Measurements from ENCODE around the gene SALL2.
"Not testable (repeated sequence)": the region's sequence is repeated elsewhere in the genome, so short reads cannot be mapped to it uniquely, and the experiment has no call there.

SALL2 gene

GRCh38 chr14:21556378-21557083 lies 30.4 kb upstream of the SALL2 start:
- CTCF ChIA-PET, result interaction anchor here (0.8 to 4.7 kb wide), 18 partner anchors 10 to 1704 kb away, joined by 3 to 70 read pairs (median 3); partner anchors contain the start of genes RAB2B, SALL2 and TOX4
- TF ChIP-seq CTCF (IDR thresholded peaks at IDR 0.05; ENCODE audit: insufficient read depth, low read length, missing control alignments), result no peak
- H3K4me3 ChIP-seq (ENCODE audit: low read depth, low read length), result no peak overlapping the region
- POLR2A ChIA-PET, result interaction anchor here (0.6 kb wide), 1 partner anchor 542 kb away, joined by 4 read pairs; no protein-coding TSS in a partner anchor
- DNase-seq (ENCODE audit: low read depth, low spot score), result no peak

GRCh38 chr14:21553266-21553665 lies 27.1 kb upstream of the SALL2 start:
- TF ChIP-seq CTCF (IDR thresholded peaks at IDR 0.05; ENCODE audit: insufficient read depth, low read length, missing control alignments), result no peak

GRCh38 chr14:21544588-21544987 lies 18.4 kb upstream of the SALL2 start:
- H3K4me3 ChIP-seq (ENCODE audit: low read depth, low read length); CTCF ChIA-PET; POLR2A ChIA-PET; DNase-seq (ENCODE audit: low read depth, low spot score): not testable (repeated sequence)

More at GRCh38 chr14:21553266-21553665, 27.1 kb upstream of the SALL2 start:
- POLR2A ChIA-PET, result no interaction called here
- no peak for DNase-seq (ENCODE audit: low read depth, low spot score)
- no peak overlapping the region for H3K4me3 ChIP-seq (ENCODE audit: low read depth, low read length)
- CTCF ChIA-PET, result interaction anchor here (1.8 kb wide), 1 partner anchor 55 kb away, joined by 12 read pairs; no protein-coding TSS in a partner anchor

- no peak for TF ChIP-seq CTCF (IDR thresholded peaks at IDR 0.05; ENCODE audit: insufficient read depth, low read length, missing control alignments)
- POLR2A ChIA-PET, result no interaction called here
- CTCF ChIA-PET, result no interaction called here
- H3K4me3 ChIP-seq (ENCODE audit: low read depth, low read length), result no peak overlapping the region
- DNase-seq (ENCODE audit: low read depth, low spot score), result no peak
These were observed 17.8 kb upstream of the SALL2 start for GRCh38 chr14:21543963-21544362.

- ChIA-PET CTCF (interaction anchor here (1.0 kb wide), 1 partner anchor 45 kb away, joined by 3 read pairs; no protein-coding TSS in a partner anchor), POLR2A (no interaction called here)
- no peak for TF ChIP-seq CTCF (IDR thresholded peaks at IDR 0.05; ENCODE audit: insufficient read depth, low read length, missing control alignments)
- H3K4me3 ChIP-seq (ENCODE audit: low read depth, low read length), result no peak overlapping the region
- no peak for DNase-seq (ENCODE audit: low read depth, low spot score)
These were observed 17.4 kb upstream of the SALL2 start for GRCh38 chr14:21543521-21543960.

- no peak for TF ChIP-seq CTCF (IDR thresholded peaks at IDR 0.05; ENCODE audit: insufficient read depth, low read length, missing control alignments)
- no peak for DNase-seq (ENCODE audit: low read depth, low spot score)
- POLR2A ChIA-PET, result no interaction called here
- no peak overlapping the region for H3K4me3 ChIP-seq (ENCODE audit: low read depth, low read length)
- CTCF ChIA-PET, result interaction anchor here (1.6 kb wide), 1 partner anchor 16 kb away, joined by 5 read pairs; no protein-coding TSS in a partner anchor
These were observed 15.4 kb upstream of the SALL2 start for GRCh38 chr14:21541413-21542074.

All from AG04449 (cell line).